Ascending aorta (tissue), 2 donors: ENCODE measurements around the gene SPATA19. TPM values are rescaled to one million over a fixed set of nuclear protein-coding genes. Genes with fewer than 3 reads are reported as not detected.

Experiments used
- DNase-seq, 2 donors: peaks; one replicate each; pipeline ENCODE4 v3.0.0-alpha.2; 2019; ENCODE audit warnings: low spot score in 2 of 2
- H3K27ac ChIP-seq, 2 donors: fragments of 200-600 bp; sonication (generic); one replicate each; pipeline ENCODE4 v1.5.1; 2016 to 2017; ENCODE audit warnings: mild to moderate bottlenecking in 1 of 2
- H3K27me3 ChIP-seq: fragments of 200-600 bp; sonication (generic); one replicate; pipeline ENCODE4 v1.5.1; 2017
- H3K36me3 ChIP-seq, 2 donors: fragments of 200-600 bp; sonication (generic); one replicate each; pipeline ENCODE4 v1.5.1; 2016
- H3K4me1 ChIP-seq, 2 donors: fragments of 200-600 bp; sonication (generic); one replicate each; pipeline ENCODE4 v1.5.1; 2016 to 2017; ENCODE audit warnings: mild to moderate bottlenecking in 1 of 2
- H3K4me3 ChIP-seq, 2 donors: fragments of 200-600 bp; sonication (generic); one replicate each; pipeline ENCODE4 v1.5.1; 2016 to 2017; ENCODE audit warnings: mild to moderate bottlenecking in 1 of 2
- H3K9me3 ChIP-seq, 2 donors: fragments of 200-600 bp; sonication (generic); one replicate each; pipeline ENCODE4 v1.5.1; 2016
- intact Hi-C: fragments of 100-400 bp; cut with DNase I; formaldehyde crosslinking; loops from one replicate; pipeline ENCODE4 v1.15.1; 2023
- total RNA-seq: library from RNA; depleted of rRNA; stranded (reverse); fragments of >200 nt; gene quantifications from one replicate; pipeline ENCODE4 v1.1.0, GENCODE V29; 2016
- TF ChIP-seq, protein P1 (sequence below), 3 experiments: fragments of 200-600 bp in 2 of 3; fragments of 450-650 bp in 1 of 3; sonication (generic) in 2 of 3; IDR thresholded peaks; one replicate each; pipeline ENCODE4 v1.5.1; 2016 to 2019; ENCODE audit warnings: antibody characterized with exemption in 3 of 3, mild to moderate bottlenecking in 1 of 3, moderate library complexity in 1 of 3

Gene SPATA19
- total RNA-seq, 1 donor from 2014 or later = not detected

DNA sequence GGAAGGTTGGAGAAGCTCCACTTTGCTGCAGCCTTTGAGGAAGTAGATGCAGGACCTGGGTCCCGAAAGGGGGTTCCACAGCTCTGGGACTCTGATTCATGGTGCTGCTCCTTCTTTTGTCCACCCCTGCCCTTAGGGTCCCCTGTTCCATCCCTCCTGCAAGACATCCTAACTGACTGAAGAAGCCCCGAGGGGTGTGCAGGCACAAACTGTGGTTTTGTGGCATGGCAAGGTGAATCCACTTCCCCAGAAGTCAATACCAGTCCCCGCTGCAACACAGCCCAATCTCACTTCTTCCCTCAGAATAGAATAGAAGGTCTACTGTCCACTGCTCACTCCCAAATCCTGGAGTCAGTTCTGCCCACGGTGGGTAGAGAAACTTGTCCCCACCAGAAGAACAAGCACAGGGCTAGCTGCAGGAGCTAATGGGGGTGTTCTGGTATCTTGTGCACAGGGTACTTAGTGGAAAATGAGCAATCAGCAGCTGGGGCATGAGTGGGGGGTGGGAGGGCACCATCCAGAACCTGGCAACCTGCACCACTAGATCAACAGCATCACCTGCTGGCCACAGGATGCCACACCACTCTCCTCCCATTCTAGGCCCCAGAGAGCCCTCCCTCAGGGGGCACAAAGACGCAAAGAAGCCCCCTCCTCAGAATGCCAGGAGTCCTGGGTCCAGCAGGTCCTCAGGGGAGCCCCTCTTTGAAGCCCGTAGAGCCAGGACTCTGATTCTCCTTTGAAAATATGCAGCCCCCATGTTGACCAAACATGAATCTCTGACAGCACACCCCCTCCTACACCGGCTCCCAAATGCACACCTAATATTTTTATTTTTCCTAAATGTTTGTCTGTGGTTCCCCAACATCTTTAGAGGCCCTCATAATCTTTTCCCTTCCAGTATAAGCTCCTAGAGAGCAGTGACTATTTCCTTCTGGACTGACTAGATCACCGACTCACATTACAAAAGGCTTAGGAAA lies 14.1 kb downstream of the SPATA19 start:
- Histone ChIP-seq H3K9me3 (no peaks in the 10 kb centered on the region), H3K4me1 (no peaks in the 10 kb centered on the region), H3K27me3 (no peaks in the 10 kb centered on the region), H3K4me3 (no peak overlapping the region), H3K27ac (no peak overlapping the region), H3K36me3 (no peaks in the 10 kb centered on the region)
- TF ChIP-seq, protein P1, sequence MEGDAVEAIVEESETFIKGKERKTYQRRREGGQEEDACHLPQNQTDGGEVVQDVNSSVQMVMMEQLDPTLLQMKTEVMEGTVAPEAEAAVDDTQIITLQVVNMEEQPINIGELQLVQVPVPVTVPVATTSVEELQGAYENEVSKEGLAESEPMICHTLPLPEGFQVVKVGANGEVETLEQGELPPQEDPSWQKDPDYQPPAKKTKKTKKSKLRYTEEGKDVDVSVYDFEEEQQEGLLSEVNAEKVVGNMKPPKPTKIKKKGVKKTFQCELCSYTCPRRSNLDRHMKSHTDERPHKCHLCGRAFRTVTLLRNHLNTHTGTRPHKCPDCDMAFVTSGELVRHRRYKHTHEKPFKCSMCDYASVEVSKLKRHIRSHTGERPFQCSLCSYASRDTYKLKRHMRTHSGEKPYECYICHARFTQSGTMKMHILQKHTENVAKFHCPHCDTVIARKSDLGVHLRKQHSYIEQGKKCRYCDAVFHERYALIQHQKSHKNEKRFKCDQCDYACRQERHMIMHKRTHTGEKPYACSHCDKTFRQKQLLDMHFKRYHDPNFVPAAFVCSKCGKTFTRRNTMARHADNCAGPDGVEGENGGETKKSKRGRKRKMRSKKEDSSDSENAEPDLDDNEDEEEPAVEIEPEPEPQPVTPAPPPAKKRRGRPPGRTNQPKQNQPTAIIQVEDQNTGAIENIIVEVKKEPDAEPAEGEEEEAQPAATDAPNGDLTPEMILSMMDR (IDR thresholded peaks at IDR 0.05) = no peak
- intact Hi-C loops = no loop called here
- DNase-seq = no peak

DNA sequence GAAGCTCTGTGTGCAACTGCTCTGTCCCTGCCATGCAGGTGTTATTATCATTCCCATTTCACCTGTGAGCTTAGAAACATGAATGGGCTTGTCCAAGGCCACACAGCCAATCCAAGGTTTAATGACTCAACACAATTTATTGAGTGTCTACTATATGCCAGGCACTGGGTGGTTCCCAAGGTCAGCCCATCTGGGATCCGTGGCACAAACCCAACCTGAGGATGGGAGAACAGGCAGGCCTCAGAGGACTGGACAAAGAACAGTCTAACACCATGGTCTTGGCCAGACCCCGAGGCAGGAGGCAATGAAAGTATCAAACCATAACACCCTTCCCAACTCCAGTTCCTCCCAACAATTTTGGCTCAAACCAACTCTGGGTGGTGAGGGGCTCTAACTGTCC lies 15.7 kb downstream of the SPATA19 start:
- Histone ChIP-seq H3K27ac (no peak overlapping the region), H3K9me3 (no peaks in the 10 kb centered on the region)
- TF ChIP-seq, protein P1 (IDR thresholded peaks at IDR 0.05) = no peak

DNA sequence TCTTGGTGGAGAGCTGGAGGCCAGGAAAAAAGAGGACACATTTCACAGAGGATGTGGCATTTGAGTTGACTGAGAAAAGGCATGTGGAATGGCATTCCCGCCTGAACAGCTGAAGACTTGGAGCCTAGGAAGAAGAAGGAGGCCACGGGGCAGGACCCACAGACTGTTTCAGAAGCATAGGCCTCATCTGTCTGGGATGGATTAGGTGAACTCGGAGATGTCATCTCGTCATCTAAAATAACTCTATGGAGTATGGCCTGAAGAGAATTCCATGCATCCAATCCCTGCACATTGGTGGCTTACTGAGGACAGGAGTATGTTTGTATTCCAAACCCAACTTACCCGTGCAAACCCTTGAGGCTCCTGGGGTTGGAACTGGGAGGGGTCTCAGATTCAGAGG lies 16.4 kb downstream of the SPATA19 start:
- no peaks in the 10 kb centered on the region for H3K27me3 ChIP-seq
- H3K9me3 ChIP-seq = no peaks in the 10 kb centered on the region
- H3K36me3 ChIP-seq = no peaks in the 10 kb centered on the region
- H3K4me3 ChIP-seq = no peak overlapping the region
- TF ChIP-seq, protein P1 (IDR thresholded peaks at IDR 0.05) = no peak
- intact Hi-C loops = no loop called here
- H3K27ac ChIP-seq = no peak overlapping the region
- no peak for DNase-seq
- H3K4me1 ChIP-seq = no peaks in the 10 kb centered on the region

More for the DNA sequence above, 15.7 kb downstream of the SPATA19 start:
- no peak for DNase-seq
- no peaks in the 10 kb centered on the region for H3K36me3 ChIP-seq
- no peak overlapping the region for H3K4me3 ChIP-seq
- intact Hi-C loops = no loop called here
- H3K4me1 ChIP-seq = no peaks in the 10 kb centered on the region
- no peaks in the 10 kb centered on the region for H3K27me3 ChIP-seq

DNA sequence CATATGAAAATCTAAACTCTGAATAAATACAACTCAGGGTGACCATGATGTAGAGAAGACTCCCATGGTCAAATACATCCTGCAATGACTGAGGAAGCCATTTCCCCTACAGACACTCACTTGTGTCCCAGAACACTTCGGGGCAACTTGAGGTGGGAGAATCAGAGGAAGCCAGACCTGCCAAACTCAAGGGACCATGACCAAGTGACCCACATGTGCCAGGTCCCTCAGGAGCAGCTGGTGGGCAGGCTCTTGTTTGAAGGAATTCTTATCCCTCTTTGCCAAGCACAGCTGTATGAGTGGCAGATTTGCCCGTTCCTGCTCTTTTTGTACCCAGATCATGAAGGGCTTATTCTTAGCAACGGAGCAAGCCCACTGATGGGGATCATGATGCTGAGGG lies 17.8 kb downstream of the SPATA19 start:
- TF ChIP-seq, protein P1 (IDR thresholded peaks at IDR 0.05) = no peak
- Histone ChIP-seq H3K36me3 (no peaks in the 10 kb centered on the region), H3K27me3 (no peaks in the 10 kb centered on the region), H3K4me3 (no peak overlapping the region), H3K9me3 (no peaks in the 10 kb centered on the region), H3K4me1 (no peaks in the 10 kb centered on the region), H3K27ac (no peak overlapping the region)
- DNase-seq = no peak
- intact Hi-C loops = no loop called here

DNA sequence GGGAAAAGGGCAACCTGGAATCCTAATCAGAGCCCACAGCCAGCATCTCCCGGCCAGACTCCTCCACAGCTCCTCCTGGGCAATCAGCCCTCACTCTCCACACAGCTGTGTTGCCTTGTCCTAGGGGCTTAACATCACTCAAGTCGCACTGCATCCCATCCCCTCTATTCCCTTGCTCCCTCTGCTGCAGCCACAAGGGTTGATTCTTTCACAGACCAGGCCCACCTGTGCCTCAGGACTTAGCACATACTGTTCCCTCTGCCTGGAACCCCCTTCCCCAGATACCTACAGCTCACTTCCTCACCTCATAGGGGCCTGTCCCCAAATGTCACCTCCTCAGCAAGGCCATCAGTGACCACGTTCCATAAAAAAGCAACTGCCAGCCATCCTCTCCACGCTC lies 18.4 kb downstream of the SPATA19 start:
- H3K4me1 ChIP-seq = no peaks in the 10 kb centered on the region
- no peaks in the 10 kb centered on the region for H3K27me3 ChIP-seq
- TF ChIP-seq, protein P1 (IDR thresholded peaks at IDR 0.05) = no peak
- no peak overlapping the region for H3K4me3 ChIP-seq
- no peaks in the 10 kb centered on the region for H3K36me3 ChIP-seq
- intact Hi-C loops = no loop called here
- H3K27ac ChIP-seq = no peak overlapping the region
- H3K9me3 ChIP-seq = no peaks in the 10 kb centered on the region
- no peak for DNase-seq
